ENCODE results near the gene GRIN1.
"Not testable (repeated sequence)": the region's sequence is repeated elsewhere in the genome, so short reads cannot be mapped to it uniquely, and the experiment has no call there.

The GRIN1 gene

GRCh38 chr9:137110147-137110910 lies 28.6 kb upstream of the GRIN1 start:
- intact Hi-C loops (cut with DNase I) = no loop called here
- no peak for DNase-seq

DNA sequence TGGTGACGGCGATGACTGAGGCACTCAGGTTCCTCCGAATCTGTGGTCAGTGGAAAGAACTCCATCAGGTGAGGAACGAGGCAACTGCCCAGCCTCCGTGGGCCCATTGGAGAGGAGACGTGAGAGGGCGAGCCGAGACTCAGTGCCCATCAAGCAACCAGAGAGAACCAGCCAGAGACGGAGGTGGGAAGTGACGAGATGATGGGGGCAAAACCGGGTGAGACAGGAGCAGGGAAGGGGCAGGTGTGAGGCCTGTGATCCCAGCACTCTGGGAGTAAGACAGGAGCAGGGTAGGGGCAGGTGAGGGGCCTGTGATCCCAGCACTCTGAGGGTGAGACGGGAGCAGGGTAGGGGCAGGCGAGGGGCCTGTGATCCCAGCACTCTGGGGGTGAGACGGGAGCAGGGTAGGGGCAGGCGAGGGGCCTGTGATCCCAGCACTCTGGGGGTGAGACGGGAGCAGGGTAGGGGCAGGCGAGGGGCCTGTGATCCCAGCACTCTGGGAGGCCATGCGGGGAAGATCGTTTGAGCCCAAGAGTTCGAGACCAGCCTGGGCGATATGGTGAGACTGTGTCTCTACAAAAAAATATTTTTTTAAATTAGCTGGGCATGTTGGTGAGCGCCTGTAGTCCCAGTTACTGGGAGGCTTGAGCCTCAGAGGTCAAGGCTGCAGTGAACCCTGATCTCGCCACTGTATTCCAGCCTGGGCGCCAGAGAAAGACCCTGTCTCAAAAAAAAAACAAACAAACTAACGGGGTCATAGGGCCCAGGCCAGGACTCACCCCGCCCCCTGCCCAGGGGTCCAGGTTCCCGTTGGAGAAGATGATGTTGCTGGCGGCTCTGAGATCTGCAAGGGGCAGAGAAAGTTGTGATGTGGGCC lies 27.8 kb upstream of the GRIN1 start:
- intact Hi-C loops (cut with DNase I) = no loop called here
- no peak for DNase-seq

DNA sequence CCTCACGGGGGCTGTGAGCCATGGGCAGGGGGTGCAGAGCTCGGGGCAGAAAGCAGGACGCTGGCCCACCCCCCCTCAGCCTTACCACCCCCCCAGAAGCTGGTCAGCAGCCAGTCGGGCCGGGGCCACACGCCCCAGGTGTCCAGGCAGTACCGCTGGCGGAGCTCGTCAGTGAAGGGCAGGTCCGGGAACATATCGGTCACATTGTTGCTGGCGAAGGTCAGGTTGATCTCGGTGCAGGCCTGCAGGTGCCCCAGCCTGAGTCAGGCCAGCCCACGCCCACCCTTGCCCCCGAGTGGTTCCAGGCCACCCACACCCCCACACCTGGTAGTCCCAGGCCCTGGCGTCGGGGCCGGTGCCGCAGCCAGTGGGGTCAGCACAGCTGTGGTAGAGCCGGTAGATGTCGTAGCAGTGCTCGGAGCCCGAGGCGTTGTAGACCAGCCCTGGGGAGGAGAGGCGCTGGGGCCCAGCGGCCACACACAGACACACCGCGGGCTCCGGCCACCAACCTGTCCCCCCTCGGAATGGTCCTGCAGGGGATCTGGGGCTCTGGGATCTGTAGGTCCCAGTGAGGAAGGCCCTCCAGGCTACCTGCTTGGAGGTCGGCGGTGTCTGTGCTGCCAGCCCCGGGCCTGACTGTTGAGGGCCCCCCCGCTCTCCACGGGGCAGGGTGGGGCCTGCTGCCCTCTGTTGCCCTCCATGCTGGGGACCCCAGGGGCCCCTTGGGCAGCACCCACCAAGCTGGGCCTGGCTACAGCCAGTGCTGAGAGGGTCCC lies 27.0 kb upstream of the GRIN1 start:
- intact Hi-C loops (cut with DNase I) = no loop called here
- no peak for DNase-seq

GRCh38 chr9:137112564-137113384 lies 26.2 kb upstream of the GRIN1 start:
- intact Hi-C loops (cut with DNase I) = no loop called here
- DNase-seq = no peak

GRCh38 chr9:137113385-137114159 lies 25.4 kb upstream of the GRIN1 start:
- intact Hi-C loops (cut with DNase I) = no loop called here
- no peak for DNase-seq

GRCh38 chr9:137114220-137114612 lies 24.7 kb upstream of the GRIN1 start:
- intact Hi-C loops (cut with DNase I) = no loop called here
- no peak for DNase-seq

DNA sequence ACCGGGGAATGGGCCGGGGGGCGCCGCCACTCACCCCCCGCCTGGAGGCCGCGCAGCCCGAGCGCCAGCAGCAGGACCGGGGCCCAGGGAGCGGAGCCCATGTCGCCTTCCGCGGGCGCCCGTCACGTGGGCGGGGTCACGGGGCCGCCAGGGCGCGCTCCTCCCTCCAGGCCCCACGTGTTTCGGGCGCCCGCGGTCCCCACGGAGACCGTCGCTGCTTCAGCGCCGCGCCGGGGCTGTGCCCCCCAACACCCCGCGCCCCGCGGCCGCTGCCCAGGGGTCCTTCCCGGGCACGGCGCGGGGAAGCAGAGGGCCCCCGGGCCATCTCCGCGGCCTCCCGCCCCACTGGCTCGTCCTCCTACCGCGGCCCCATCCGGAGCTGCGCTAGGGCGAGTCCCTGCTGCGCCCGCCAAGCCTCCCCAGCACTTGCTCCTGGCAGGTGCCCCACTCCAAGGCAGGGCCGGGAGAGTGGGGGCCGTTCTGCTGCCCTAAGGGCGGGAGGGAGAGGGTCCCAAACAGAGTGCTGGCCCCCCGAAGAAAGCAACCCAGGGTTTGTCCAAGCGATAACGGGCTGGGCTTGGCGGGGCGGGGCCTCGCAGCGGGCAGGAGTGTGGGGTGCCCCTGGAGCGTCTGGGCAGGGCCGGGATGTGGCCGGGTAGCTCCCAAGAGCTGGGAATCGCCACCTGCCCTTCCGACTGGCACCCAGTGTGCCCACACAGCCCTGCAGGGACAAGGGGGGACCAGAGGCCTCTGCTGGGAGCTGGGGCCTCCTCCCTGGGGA lies 24.2 kb upstream of the GRIN1 start, which contains the start of gene DPP7:
Gene DPP7, minus strand, starts transcription at position 121 of the 781 bp plus-strand sequence. Its CDS starts 20 bp downstream, at position 101.
- peak; percentile 38 to 94 (median 88) for DNase-seq
- intact Hi-C loops (cut with DNase I) = loop anchor here (5.0 kb wide), 1 partner anchor 112 kb away; the partner anchor contains the start of genes CYSRT1 and RNF224

DNA sequence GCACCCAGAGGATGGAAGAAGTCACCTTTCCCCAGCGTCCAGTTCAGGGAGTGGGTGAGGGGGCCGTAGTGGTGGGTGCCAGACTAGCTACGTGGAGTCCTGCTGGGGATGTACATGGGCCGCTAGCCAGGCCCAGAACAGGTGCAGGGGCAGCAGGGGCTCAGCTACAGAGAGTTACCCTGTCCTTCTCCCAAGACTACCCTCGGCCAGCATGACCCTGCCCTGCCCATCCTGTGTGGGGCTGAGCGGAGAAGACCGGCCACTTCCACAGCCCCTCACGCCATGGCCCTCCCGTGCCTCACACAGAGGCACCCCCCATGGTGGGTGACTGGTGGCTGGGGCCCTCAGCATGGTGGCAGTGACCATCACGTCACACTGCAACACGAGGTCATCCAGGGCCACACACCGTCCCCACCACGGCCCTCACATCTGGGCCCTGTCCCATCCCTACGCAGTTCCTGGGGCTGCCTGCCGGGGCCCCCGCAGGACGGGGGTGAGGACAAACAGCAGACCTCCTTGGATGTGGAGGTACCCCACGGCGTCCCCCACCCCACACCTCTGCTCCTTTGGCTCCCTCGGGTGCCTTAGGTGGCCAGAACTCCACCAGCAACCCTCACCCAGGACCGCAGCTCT lies 23.4 kb upstream of the GRIN1 start:
- no peak for DNase-seq
- intact Hi-C loops (cut with DNase I) = loop anchor here (5.0 kb wide), 1 partner anchor 112 kb away; the partner anchor contains the start of genes CYSRT1 and RNF224

- no peak for DNase-seq
- intact Hi-C loops (cut with DNase I) = loop anchor here (5.0 kb wide), 1 partner anchor 111 kb away; the partner anchor contains the start of genes CYSRT1 and RNF224
These were observed 22.9 kb upstream of the GRIN1 start for GRCh38 chr9:137116027-137116507.

GRCh38 chr9:137116728-137117127 lies 22.2 kb upstream of the GRIN1 start:
- peak in 16 of 42 donors; percentile 33 to 72 (median 56) for DNase-seq
- intact Hi-C loops (cut with DNase I) = loop anchor here (5.0 kb wide), 1 partner anchor 111 kb away; the partner anchor contains the start of genes CYSRT1 and RNF224

DNA sequence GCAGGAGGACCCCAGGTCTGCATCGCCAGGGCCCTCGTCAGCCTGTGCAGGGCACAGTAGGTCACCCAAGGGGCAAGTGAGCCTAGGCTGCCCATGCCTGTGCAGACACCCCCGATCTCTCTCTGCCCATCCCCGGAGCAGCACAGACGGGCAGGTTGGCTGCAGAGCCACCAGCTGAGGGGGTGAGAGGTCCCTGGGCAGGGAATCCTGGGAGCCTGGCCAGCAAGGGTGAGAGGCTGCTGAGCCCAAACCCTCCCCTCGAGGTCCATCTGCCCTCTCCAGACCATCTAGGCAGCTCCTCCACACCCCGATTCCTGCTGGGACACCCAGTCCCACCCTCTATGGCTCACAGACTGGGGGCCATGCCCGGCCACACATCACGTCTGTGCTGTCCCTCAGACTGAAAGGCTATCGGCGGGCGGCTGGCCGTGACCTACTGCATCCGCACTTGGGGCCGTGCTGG lies 21.7 kb upstream of the GRIN1 start:
- no peak for DNase-seq
- intact Hi-C loops (cut with DNase I) = loop anchor here (5.0 kb wide), 1 partner anchor 110 kb away; the partner anchor contains the start of genes CYSRT1 and RNF224

DNA sequence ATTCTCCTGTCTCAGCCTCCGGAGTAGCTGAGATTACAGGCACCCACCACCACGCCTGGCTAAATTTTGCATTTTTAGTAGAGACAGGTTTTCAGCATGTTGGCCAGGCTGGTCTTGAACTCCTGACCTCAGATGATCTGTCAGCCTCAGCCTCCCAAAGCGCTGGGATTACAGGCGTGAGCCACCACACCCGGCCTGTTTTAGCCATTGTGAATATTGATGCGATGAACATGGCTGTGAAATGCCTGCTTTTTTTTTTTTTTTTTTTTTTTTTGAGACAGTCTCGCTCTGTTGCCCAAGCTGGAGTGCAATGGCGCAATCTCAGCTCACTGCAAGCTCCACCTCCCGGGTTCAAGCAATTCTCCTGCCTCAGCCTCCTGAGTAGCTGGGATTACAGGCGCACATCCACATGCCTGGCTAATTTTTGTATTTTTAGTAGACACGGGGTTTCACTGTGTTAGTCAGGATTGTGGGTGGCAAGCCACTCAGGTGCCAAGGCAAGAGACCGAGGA lies 20.8 kb upstream of the GRIN1 start:
- intact Hi-C loops (cut with DNase I) = loop anchor here (5.0 kb wide), 1 partner anchor 109 kb away; the partner anchor contains the start of genes CYSRT1 and RNF224
- peak in 2 of 42 donors; percentile 25 to 34 for DNase-seq

DNA sequence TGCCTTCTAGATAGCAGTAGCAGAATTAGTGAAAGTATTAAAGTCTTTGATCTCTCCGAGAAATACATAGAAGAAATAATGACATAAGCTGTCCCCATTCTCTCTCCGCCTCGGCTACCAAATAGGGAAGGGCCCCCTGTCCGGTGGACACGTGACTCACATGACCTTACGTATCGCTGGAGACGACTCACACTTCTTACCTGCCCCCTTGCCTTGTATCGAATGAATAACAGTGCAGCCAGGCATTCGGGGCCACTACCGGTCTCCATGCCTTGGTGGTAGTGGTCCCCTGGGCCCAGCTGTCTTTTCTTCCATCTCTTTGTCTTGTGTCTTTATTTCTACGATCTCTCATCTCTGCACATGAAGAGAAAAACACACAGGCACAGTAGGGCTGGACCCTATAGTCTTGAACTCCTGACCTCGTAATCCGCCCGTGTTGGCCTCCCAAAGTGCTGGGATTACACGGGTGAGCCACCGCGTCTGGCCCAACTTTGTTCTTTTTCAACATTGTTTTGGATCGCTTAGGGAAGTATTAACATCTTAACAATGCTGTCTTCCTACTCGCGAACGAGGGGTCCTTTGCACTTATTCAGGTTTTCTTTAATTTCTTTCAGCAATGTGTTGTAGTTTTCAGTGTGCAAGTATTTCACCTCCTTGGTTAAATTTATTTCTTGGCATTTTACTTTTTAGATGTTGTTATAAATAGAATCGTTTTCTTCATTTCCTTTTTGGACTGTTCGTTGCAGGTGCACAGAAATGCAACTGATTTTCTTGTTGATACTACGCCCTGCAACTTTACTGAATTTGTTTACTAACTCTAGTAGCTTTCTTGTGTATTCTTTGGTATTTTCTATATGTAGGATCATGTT lies 16.8 kb upstream of the GRIN1 start:
- intact Hi-C loops (cut with DNase I) = loop anchor here (10.0 kb wide), 1 partner anchor 63 kb away; the partner anchor contains the start of genes ANAPC2 and SSNA1
- not testable (repeated sequence) for DNase-seq

DNA sequence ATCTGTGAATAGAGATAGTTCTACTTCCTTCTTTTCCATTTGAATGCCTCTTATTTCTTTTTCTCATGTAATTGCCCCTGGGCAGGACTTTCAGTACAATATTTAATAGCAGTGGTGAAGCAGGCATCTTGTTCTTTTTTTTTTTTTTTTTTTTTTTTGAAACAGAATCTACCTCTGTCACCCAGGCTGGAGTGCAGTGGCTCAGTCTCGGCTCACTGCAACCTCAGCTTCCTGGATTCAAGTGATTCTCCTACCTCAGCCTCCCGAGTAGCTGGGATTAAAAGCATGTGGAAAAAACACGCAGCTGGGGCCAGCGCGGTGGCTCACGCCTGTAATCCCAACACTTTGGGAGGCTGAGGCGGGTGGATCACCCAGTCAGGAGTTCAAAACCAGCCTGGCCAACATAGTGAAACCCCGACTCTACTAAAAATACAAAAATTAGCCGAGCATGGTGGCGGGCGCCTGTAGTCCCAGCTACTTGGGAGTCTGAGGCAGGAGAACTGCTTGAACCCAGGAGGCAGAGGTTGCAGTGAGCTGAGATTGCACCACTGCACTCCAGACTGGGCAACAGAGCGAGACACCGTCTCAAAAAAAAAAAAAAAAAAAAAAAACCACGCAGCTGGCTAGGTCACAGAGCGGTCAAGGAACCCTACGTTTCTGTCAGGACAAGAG lies 16.0 kb upstream of the GRIN1 start:
- DNase-seq = not testable (repeated sequence)
- intact Hi-C loops (cut with DNase I) = loop anchor here (10.0 kb wide), 1 partner anchor 62 kb away; the partner anchor contains the start of genes ANAPC2 and SSNA1
